DND-41 (cell line): ENCODE results near the gene C11orf16.
"Not testable (repeated sequence)": the region's sequence is repeated elsewhere in the genome, so short reads cannot be mapped to it uniquely, and the experiment has no call there.

Experiments used
- ATAC-seq: fragments of 200-7000 bp; cut with Tn5 transposase; 3 replicates; pipeline ENCODE4 v1.9.1; 2021; ENCODE audit warnings: low read depth; ENCODE audit not compliant: insufficient read depth
- DNase-seq: peaks from one replicate; pipeline ENCODE4 v3.0.0-alpha.2; 2020
- H2AFZ ChIP-seq: 2 replicates; pipeline ENCODE4 v1.6.0; 2012; ENCODE audit warnings: low read depth, low read length
- H3K27ac ChIP-seq: 2 replicates; pipeline ENCODE4 v1.5.1; 2012; ENCODE audit warnings: low read length, inconsistent platforms
- H3K27me3 ChIP-seq: fragments of 200-600 bp; sonication (generic); 2 replicates; pipeline ENCODE4 v1.6.0; 2012; ENCODE audit warnings: low read length, mild to moderate bottlenecking, inconsistent platforms; ENCODE audit not compliant: insufficient read depth, poor library complexity
- H3K36me3 ChIP-seq: 2 replicates; pipeline ENCODE4 v1.5.1; 2012; ENCODE audit warnings: low read length, inconsistent platforms; ENCODE audit not compliant: insufficient read depth
- H3K4me1 ChIP-seq: 2 replicates; pipeline ENCODE4 v1.5.1; 2012; ENCODE audit warnings: mild to moderate bottlenecking, low read length; ENCODE audit not compliant: insufficient read depth
- H3K4me2 ChIP-seq: 2 replicates; pipeline ENCODE4 v1.6.0; 2012; ENCODE audit warnings: mild to moderate bottlenecking, moderate library complexity, low read length, inconsistent platforms; ENCODE audit not compliant: insufficient read depth
- H3K4me3 ChIP-seq, 2 experiments: fragments of 200-600 bp in 1 of 2; shearing (Covaris generic) in 1 of 2; 2 replicates each; pipeline ENCODE4 v1.5.1; 2012 to 2016; ENCODE audit warnings: inconsistent platforms in 2 of 2, low read length in 2 of 2, mild to moderate bottlenecking in 2 of 2, low read depth in 1 of 2, moderate library complexity in 1 of 2
- H3K79me2 ChIP-seq: 2 replicates; pipeline ENCODE4 v1.6.0; 2012; ENCODE audit warnings: low read length, inconsistent platforms; ENCODE audit not compliant: insufficient read depth
- H3K9ac ChIP-seq: 2 replicates; pipeline ENCODE4 v1.6.0; 2012; ENCODE audit warnings: low read depth, mild to moderate bottlenecking, inconsistent platforms, low read length, moderate library complexity
- H3K9me3 ChIP-seq: 2 replicates; pipeline ENCODE4 v1.5.1; 2012; ENCODE audit warnings: low read length, moderate library complexity, mild to moderate bottlenecking, inconsistent platforms; ENCODE audit not compliant: insufficient read depth, severe bottlenecking
- H4K20me1 ChIP-seq: 2 replicates; pipeline ENCODE4 v1.6.0; 2012; ENCODE audit warnings: low read length; ENCODE audit not compliant: insufficient read depth
- CTCF ChIP-seq: IDR thresholded peaks from 2 replicates; pipeline ENCODE4 v1.5.1; 2012; ENCODE audit warnings: borderline replicate concordance, low read length, moderate library complexity, mild to moderate bottlenecking; ENCODE audit not compliant: poor library complexity, severe bottlenecking; ENCODE audit errors: extremely low read depth
- EZH2 ChIP-seq: IDR thresholded peaks from 3 replicates; pipeline ENCODE4 v1.6.1; 2012; ENCODE audit warnings: borderline replicate concordance, low read depth, mild to moderate bottlenecking, moderate library complexity, low read length, inconsistent platforms; ENCODE audit not compliant: severe bottlenecking

Gene C11orf16

GRCh38 chr11:8941341-8942103, 8.8 kb upstream of the C11orf16 start:
- ATAC-seq, result no peak
- no peaks in the 10 kb centered on the region for H4K20me1 ChIP-seq
- DNase-seq, result no peak
- H3K9ac ChIP-seq, result no peak overlapping the region
- H3K27me3 ChIP-seq, result no peaks in the 10 kb centered on the region
- no peaks in the 10 kb centered on the region for H3K9me3 ChIP-seq
- no peaks in the 10 kb centered on the region for H3K79me2 ChIP-seq
- no peaks in the 10 kb centered on the region for H3K36me3 ChIP-seq
- TF ChIP-seq EZH2, result no peak
- no peak for TF ChIP-seq CTCF
- H3K4me3 ChIP-seq, result no peak overlapping the region
- H3K4me2 ChIP-seq, result no peak overlapping the region
- H3K27ac ChIP-seq, result no peak overlapping the region
- H2AFZ ChIP-seq, result no peak overlapping the region
- no peaks in the 10 kb centered on the region for H3K4me1 ChIP-seq

- no peak for ATAC-seq
- no peak overlapping the region for H2AFZ ChIP-seq
- H3K27ac ChIP-seq, result no peak overlapping the region
- H3K4me3 ChIP-seq, result no peak overlapping the region
- no peaks in the 10 kb centered on the region for H3K79me2 ChIP-seq
- H3K36me3 ChIP-seq, result no peaks in the 10 kb centered on the region
- no peaks in the 10 kb centered on the region for H3K4me1 ChIP-seq
- no peaks in the 10 kb centered on the region for H4K20me1 ChIP-seq
- H3K4me2 ChIP-seq, result no peak overlapping the region
- TF ChIP-seq EZH2, result no peak
- TF ChIP-seq CTCF, result no peak
- DNase-seq, result no peak
- no peak overlapping the region for H3K9ac ChIP-seq
- no peaks in the 10 kb centered on the region for H3K9me3 ChIP-seq
- no peaks in the 10 kb centered on the region for H3K27me3 ChIP-seq
Measured at GRCh38 chr11:8937659-8938058, 4.9 kb upstream of the C11orf16 start.

DNA sequence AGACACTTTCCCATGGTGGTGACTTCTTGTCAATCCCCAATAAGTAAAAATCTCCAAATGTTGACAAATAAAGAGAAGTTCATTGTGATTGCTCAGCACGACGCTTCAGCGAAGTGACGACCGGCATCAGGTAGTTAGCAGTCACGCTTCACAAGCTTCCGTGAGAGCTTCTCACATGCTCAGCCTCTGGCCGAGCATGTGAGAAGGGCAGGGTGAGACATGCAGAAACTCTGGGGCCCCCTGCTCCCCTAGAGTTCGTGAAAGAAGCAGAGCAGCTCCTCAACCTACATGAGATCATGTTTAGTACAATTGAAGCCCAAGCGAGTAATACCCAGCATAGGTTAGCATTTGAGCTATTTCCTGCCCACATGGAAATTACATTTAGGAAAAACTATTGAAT, 4.4 kb upstream of the C11orf16 start:
- Histone ChIP-seq H3K27ac (no peak overlapping the region), H3K4me3 (no peak overlapping the region), H3K79me2 (no peaks in the 10 kb centered on the region), H3K9ac (no peak overlapping the region), H3K27me3 (no peaks in the 10 kb centered on the region), H4K20me1 (no peaks in the 10 kb centered on the region), H3K36me3 (no peaks in the 10 kb centered on the region), H3K4me2 (no peak overlapping the region), H2AFZ (no peak overlapping the region), H3K9me3 (no peaks in the 10 kb centered on the region), H3K4me1 (no peaks in the 10 kb centered on the region)
- DNase-seq, result no peak
- no peak for ATAC-seq
- no peak for TF ChIP-seq EZH2
- TF ChIP-seq CTCF, result no peak

DNA sequence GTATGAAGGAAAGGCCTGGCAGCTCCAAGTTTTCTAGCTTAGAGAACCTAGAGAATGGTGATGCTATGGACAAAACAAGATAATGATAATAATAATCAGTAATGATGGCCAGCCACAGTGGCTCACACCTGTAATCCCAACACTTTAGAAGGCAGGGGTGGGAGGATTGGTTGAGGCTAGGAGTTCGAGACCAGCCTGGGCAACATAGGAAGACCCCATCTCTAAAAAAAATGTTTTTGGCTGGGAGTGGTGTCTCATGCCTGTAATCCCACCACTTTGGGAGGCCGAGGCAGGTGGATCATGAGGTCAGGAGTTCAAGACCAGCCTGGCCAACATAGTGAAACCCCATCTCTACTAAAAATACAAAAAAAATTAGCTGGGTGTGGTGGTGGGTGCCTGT, 3.0 kb upstream of the C11orf16 start:
- not testable (repeated sequence) for H3K79me2 ChIP-seq, H3K27me3 ChIP-seq, H4K20me1 ChIP-seq, H3K4me2 ChIP-seq, ATAC-seq, H3K4me3 ChIP-seq, H3K27ac ChIP-seq, DNase-seq, H3K36me3 ChIP-seq, H2AFZ ChIP-seq, H3K4me1 ChIP-seq, H3K9me3 ChIP-seq, H3K9ac ChIP-seq
